HepG2 (cell line): ENCODE measurements around the gene NAV3. TPM values are rescaled to one million over a fixed set of nuclear protein-coding genes. Genes with fewer than 3 reads are reported as not detected.

Experiments used
- ATAC-seq: fragments of 200-7000 bp; cut with Tn5 transposase; 3 replicates; pipeline ENCODE4 v1.9.1; 2020; ENCODE audit warnings: mild to moderate bottlenecking, moderate library complexity
- BruUV-seq: library from RNA; stranded (reverse); fragments of 400-500 nt; replicated peaks from 2 replicates; lab custom pipeline; 2021; lab: Mats Ljungman, UMichigan
- CTCF ChIA-PET: fragments of 300-600 bp; formaldehyde crosslinking; extraction: SDS; loops from one replicate; lab custom pipeline; 2021; ENCODE audit warnings: low total read pairs, inconsistent platforms, low intra/inter-chr PET ratio; lab: Yijun Ruan, JAX
- POLR2A ChIA-PET: fragments of 350-600 bp; sonication (Branson Sonifier 250); formaldehyde crosslinking; loops from one replicate; lab custom pipeline; 2020; ENCODE audit warnings: antibody characterized with exemption, inconsistent platforms; lab: Yijun Ruan, JAX
- DNase-seq: peaks from one replicate; pipeline ENCODE4 v3.0.0-alpha.2; 2015; ENCODE audit warnings: low spot score
- FAIRE-seq: peaks from 3 replicates; lab custom pipeline; 2011; peaks lifted over from hg19 to GRCh38; lab: Jason Lieb, UNC
- H2AFZ ChIP-seq: one replicate; pipeline ENCODE4 v1.6.1; 2011; ENCODE audit warnings: low read length, inconsistent platforms
- H3K27ac ChIP-seq: fragments of 300-600 bp; 3 replicates; pipeline ENCODE4 v1.8.0; 2011; ENCODE audit warnings: mixed run types, mild to moderate bottlenecking, mixed read lengths, low read length, inconsistent platforms; ENCODE audit not compliant: insufficient read depth; ENCODE audit errors: extremely low read length
- H3K27me3 ChIP-seq, 2 experiments: fragments of 200-600 bp in 1 of 2; 2 replicates in 1 of 2; 3 replicates in 1 of 2; pipeline versions ENCODE4 v1.6.0 to v1.8.0; 2011; ENCODE audit warnings: low read length in 2 of 2, mild to moderate bottlenecking in 2 of 2, moderate library complexity in 2 of 2, inconsistent platforms in 1 of 2; ENCODE audit not compliant: insufficient read depth in 2 of 2, control insufficient read depth in 1 of 2
- H3K36me3 ChIP-seq, 2 experiments: fragments of 200-600 bp in 1 of 2; replicated peaks in 1 of 2; 2 replicates in 1 of 2; 3 replicates in 1 of 2; pipeline versions ENCODE4 v1.5.1 to v1.8.0; 2011; ENCODE audit warnings: low read length in 2 of 2, inconsistent platforms in 1 of 2; ENCODE audit not compliant: insufficient read depth in 2 of 2, control insufficient read depth in 1 of 2
- H3K4me1 ChIP-seq: 2 replicates; pipeline ENCODE4 v1.5.1; 2012; ENCODE audit warnings: low read length, inconsistent platforms; ENCODE audit not compliant: insufficient read depth
- H3K4me2 ChIP-seq: 2 replicates; pipeline ENCODE4 v1.6.0; 2011; ENCODE audit warnings: low read depth, low read length, inconsistent platforms
- H3K4me3 ChIP-seq, 3 experiments: fragments of 200-600 bp in 1 of 3; sonication (generic), shearing (Covaris generic) in 1 of 3; replicated peaks in 1 of 3; 2 replicates each; pipeline ENCODE4 v1.5.1; 2011 to 2016; ENCODE audit warnings: low read length in 3 of 3, inconsistent platforms in 2 of 3, low read depth in 2 of 3, mild to moderate bottlenecking in 2 of 3, control low read depth in 1 of 3, mixed read lengths in 1 of 3; ENCODE audit not compliant: insufficient read depth in 1 of 3
- H3K79me2 ChIP-seq: one replicate; pipeline ENCODE4 v1.6.1; 2011; ENCODE audit warnings: low read length, inconsistent platforms; ENCODE audit not compliant: insufficient read depth
- H3K9ac ChIP-seq: 2 replicates; pipeline ENCODE4 v1.6.0; 2011; ENCODE audit warnings: mild to moderate bottlenecking, low read depth, low read length, inconsistent platforms; ENCODE audit not compliant: insufficient read depth
- H3K9me3 ChIP-seq: 2 replicates; pipeline ENCODE4 v1.5.1; 2012; ENCODE audit warnings: mild to moderate bottlenecking, low read length
- H4K20me1 ChIP-seq: 2 replicates; pipeline ENCODE4 v1.6.0; 2011; ENCODE audit warnings: inconsistent platforms, mild to moderate bottlenecking, low read length, moderate library complexity; ENCODE audit not compliant: insufficient read depth
- BORCS8-MEF2B ChIP-seq: sonication (generic); formaldehyde crosslinking; IDR thresholded peaks from 2 replicates; pipeline ENCODE4 v1.8.0; 2022; ENCODE audit warnings: mild to moderate bottlenecking, missing genetic modification reagents
- E2F1 ChIP-seq: sonication (generic); formaldehyde crosslinking; IDR thresholded peaks from 2 replicates; pipeline ENCODE4 v1.5.0; 2020; ENCODE audit warnings: missing genetic modification reagents
- FOXP1 ChIP-seq, 2 experiments: fragments of 450-650 bp in 1 of 2; IDR thresholded peaks; 2 replicates each; pipeline ENCODE4 v1.6.1; 2017 to 2018; ENCODE audit warnings: antibody characterized with exemption in 1 of 2
- HMGXB4 ChIP-seq, 2 experiments: sonication (generic) in 1 of 2; formaldehyde crosslinking in 1 of 2; IDR thresholded peaks; 2 replicates each; pipeline versions ENCODE4 v1.4.0 to v1.6.1; 2018 to 2020; ENCODE audit warnings: missing genetic modification reagents in 2 of 2, borderline replicate concordance in 1 of 2, low read depth in 1 of 2, mild to moderate bottlenecking in 1 of 2, missing biosample characterization in 1 of 2
- KMT2A ChIP-seq: sonication (generic); formaldehyde crosslinking; IDR thresholded peaks from 2 replicates; pipeline ENCODE4 v1.4.0; 2020; ENCODE audit warnings: missing genetic modification reagents
- KMT2B ChIP-seq: IDR thresholded peaks from 2 replicates; pipeline ENCODE4 v1.6.1; 2016; ENCODE audit warnings: missing genetic modification reagents, missing compliant biosample characterization
- NFE2 ChIP-seq: sonication (generic); formaldehyde crosslinking; IDR thresholded peaks from 2 replicates; pipeline ENCODE4 v1.4.0; 2020; ENCODE audit warnings: missing genetic modification reagents
- NR2C2 ChIP-seq: sonication (generic); formaldehyde crosslinking; IDR thresholded peaks from 2 replicates; pipeline ENCODE4 v1.4.0; 2020; ENCODE audit warnings: missing genetic modification reagents, mild to moderate bottlenecking, moderate library complexity, borderline replicate concordance
- POLR2AphosphoS5 ChIP-seq: IDR thresholded peaks from 2 replicates; pipeline ENCODE4 v1.6.1; 2012; ENCODE audit warnings: low read depth, low read length
- RARG ChIP-seq: sonication (generic); formaldehyde crosslinking; IDR thresholded peaks from 2 replicates; pipeline ENCODE4 v1.4.0; 2020; ENCODE audit warnings: low read depth, mild to moderate bottlenecking, missing genetic modification reagents
- SCMH1 ChIP-seq: sonication (generic); formaldehyde crosslinking; IDR thresholded peaks from 2 replicates; pipeline ENCODE4 v1.9.0; 2021; ENCODE audit warnings: missing genetic modification reagents, mild to moderate bottlenecking, borderline replicate concordance
- SETDB1 ChIP-seq: sonication (generic); formaldehyde crosslinking; IDR thresholded peaks from 2 replicates; pipeline ENCODE4 v1.5.1; 2020; ENCODE audit warnings: missing genetic modification reagents, mild to moderate bottlenecking, borderline replicate concordance
- ZBTB7A ChIP-seq: sonication (generic); formaldehyde crosslinking; IDR thresholded peaks from 2 replicates; pipeline ENCODE4 v1.8.0; 2022; ENCODE audit warnings: mild to moderate bottlenecking, missing genetic modification reagents
- ZNF232 ChIP-seq: sonication (generic); formaldehyde crosslinking; IDR thresholded peaks from 2 replicates; pipeline ENCODE4 v1.4.0; 2020; ENCODE audit warnings: missing genetic modification reagents, borderline replicate concordance
- ZNF382 ChIP-seq: sonication (generic); formaldehyde crosslinking; IDR thresholded peaks from 2 replicates; pipeline ENCODE4 v1.5.0; 2020; ENCODE audit warnings: missing genetic modification reagents, mild to moderate bottlenecking, borderline replicate concordance
- ZNF496 ChIP-seq: sonication (generic); formaldehyde crosslinking; IDR thresholded peaks from 2 replicates; pipeline ENCODE4 v1.8.1; 2023; ENCODE audit warnings: mild to moderate bottlenecking, moderate library complexity, missing genetic modification reagents; ENCODE audit not compliant: insufficient replicate concordance
- ZNF589 ChIP-seq: sonication (generic); formaldehyde crosslinking; conservative IDR thresholded peaks from 2 replicates; pipeline ENCODE4 v1.8.0; 2022; ENCODE audit warnings: mild to moderate bottlenecking, moderate library complexity, missing genetic modification reagents
- ZNF703 ChIP-seq: sonication (generic); formaldehyde crosslinking; IDR thresholded peaks from 2 replicates; pipeline ENCODE4 v1.5.1; 2020; ENCODE audit warnings: missing genetic modification reagents, mild to moderate bottlenecking, moderate library complexity, borderline replicate concordance
- WGBS: methylation state at CpG from one replicate; pipeline ENCODE4 v1.1.6; 2017; ENCODE audit warnings: low lambda C conversion rate; 5-methylcytosine and 5-hydroxymethylcytosine counted together
- in situ Hi-C: cut with HindIII; loops from 2 replicates; pipeline ENCODE4 v1.10.0; 2017; ENCODE audit warnings: low pct_unique_long_range_greater_than_20kb; ENCODE audit not compliant: extremely low pct_ligation_motif_present
- intact Hi-C: fragments of 100-400 bp; cut with micrococcal nuclease; formaldehyde crosslinking; loops from one replicate; pipeline ENCODE4 v1.10.0; 2022; ENCODE audit not compliant: unreplicated experiment
- polyA plus RNA-seq, 8 experiments: library from polyadenylated mRNA; depleted of rRNA in 3 of 8; stranded (reverse) in 7 of 8; unstranded in 1 of 8; fragments of >200 nt; fragmentation: Illumina TruSeq in 4 of 8; extraction: Trizol in 4 of 8; gene quantifications; 2 replicates each; pipeline versions ENCODE4 v1.2.1 to v1.2.3, GENCODE V29; 2011 to 2016; ENCODE audit warnings: low read depth in 4 of 8, missing spikeins in 1 of 8, mixed read lengths in 1 of 8; ENCODE audit not compliant: insufficient read depth in 1 of 8
- total RNA-seq, 5 experiments: library from RNA; depleted of rRNA; stranded (reverse); fragments of >200 nt; fragmentation: Illumina TruSeq; extraction: Trizol; gene quantifications; 2 replicates each; pipeline ENCODE4 v1.2.3, GENCODE V29; 2016; ENCODE audit warnings: low read depth in 1 of 5

NAV3 gene
- total and polyA plus RNA-seq, 2 of the 13 experiments (the other 11 are each of a cell fraction or from before 2014, with no cell fraction given): 0.01 to 0.18 TPM

GRCh38 chr12:77861317-77861716 is 30.6 kb downstream of the NAV3 start:
- in situ Hi-C loops: no loop called here
- H3K4me1 ChIP-seq: no peaks in the 10 kb centered on the region
- H3K27me3 ChIP-seq: no peaks in the 10 kb centered on the region
- H3K27ac ChIP-seq: no peak overlapping the region
- intact Hi-C loops: no loop called here
- no peaks in the 10 kb centered on the region for H3K36me3 ChIP-seq
- no peak overlapping the region for H3K4me3 ChIP-seq
- no peaks in the 10 kb centered on the region for H3K79me2 ChIP-seq
- TF ChIP-seq POLR2AphosphoS5 (no peak), ZNF589 (CRISPR knock-in tag) (no peak), SETDB1 (no peak)
- TF ChIP-seq, all 625 proteins: peak for 0
- ChIA-PET POLR2A (no interaction called here), CTCF (no interaction called here)
- no peak overlapping the region for H3K9ac ChIP-seq
- no peak overlapping the region for H3K4me2 ChIP-seq
- no peaks in the 10 kb centered on the region for H4K20me1 ChIP-seq
- no peak for ATAC-seq
- H2AFZ ChIP-seq: no peak overlapping the region
- BruUV-seq: no TSS peak
- no peak for DNase-seq
- H3K9me3 ChIP-seq: no peaks in the 10 kb centered on the region
- FAIRE-seq: no peak

GRCh38 chr12:77865178-77865577 is 34.5 kb downstream of the NAV3 start:
- no peak overlapping the region for H2AFZ ChIP-seq
- 2% methylated on average over 1 of the region's 1 CpG for WGBS
- CTCF ChIA-PET: no interaction called here
- POLR2A ChIA-PET: no interaction called here
- H3K36me3 ChIP-seq: no peaks in the 10 kb centered on the region
- no peaks in the 10 kb centered on the region for H3K9me3 ChIP-seq
- in situ Hi-C loops: no loop called here
- H3K4me1 ChIP-seq: no peaks in the 10 kb centered on the region
- DNase-seq (no peak), FAIRE-seq (no peak), ATAC-seq (no peak)
- no TSS peak for BruUV-seq
- intact Hi-C loops: no loop called here
- no peak overlapping the region for H3K4me3 ChIP-seq
- no peak overlapping the region for H3K4me2 ChIP-seq
- no peaks in the 10 kb centered on the region for H3K79me2 ChIP-seq
- no peak overlapping the region for H3K9ac ChIP-seq
- no peak overlapping the region for H3K27ac ChIP-seq
- H3K27me3 ChIP-seq: no peaks in the 10 kb centered on the region
- H4K20me1 ChIP-seq: no peaks in the 10 kb centered on the region
- TF ChIP-seq HMGXB4 (CRISPR knock-in tag; IDR thresholded peaks at IDR 0.05; ENCODE audit: borderline replicate concordance in 1 of 2, low read depth in 1 of 2) (no peak), ZNF382 (no peak), ZNF232 (CRISPR knock-in tag) (no peak), ZNF496 (CRISPR knock-in tag) (no peak), NFE2 (no peak), KMT2A (CRISPR knock-in tag) (no peak), KMT2B (CRISPR knock-in tag) (no peak), BORCS8-MEF2B (CRISPR knock-in tag) (no peak), ZBTB7A (CRISPR knock-in tag) (no peak), FOXP1 (IDR thresholded peaks at IDR 0.05) (no peak), FOXP1 (CRISPR knock-in tag; IDR thresholded peaks at IDR 0.05) (no peak), RARG (no peak), ZNF703 (CRISPR knock-in tag) (no peak), E2F1 (CRISPR knock-in tag) (no peak), NR2C2 (CRISPR knock-in tag) (no peak), SCMH1 (CRISPR knock-in tag) (no peak)
